Mucosa of descending colon (tissue), 3 donors: Measurements from ENCODE around the gene CDK6. TPM values are rescaled to one million over a fixed set of nuclear protein-coding genes. Genes with fewer than 3 reads are reported as not detected.

Experiments
- ATAC-seq: fragments of 200-7000 bp; cut with Tn5 transposase; one replicate; pipeline ENCODE4 v1.9.1; 2020; ENCODE audit warnings: mild to moderate bottlenecking, moderate library complexity
- DNase-seq, 3 donors: peaks; one replicate each; pipeline ENCODE4 v3.0.0-alpha.2; 2020
- H3K36me3 ChIP-seq: fragments of 200-600 bp; one replicate; pipeline ENCODE4 v1.8.0; 2021; ENCODE audit warnings: low read depth, mild to moderate bottlenecking
- H3K4me1 ChIP-seq: fragments of 200-600 bp; one replicate; pipeline ENCODE4 v1.8.0; 2021; ENCODE audit warnings: low read depth, mild to moderate bottlenecking
- H3K4me3 ChIP-seq: fragments of 200-600 bp; one replicate; pipeline ENCODE4 v1.8.0; 2021; ENCODE audit warnings: mild to moderate bottlenecking
- H3K9me3 ChIP-seq: fragments of 200-600 bp; one replicate; pipeline ENCODE4 v1.8.0; 2021; ENCODE audit warnings: mild to moderate bottlenecking
- CTCF ChIP-seq: fragments of 200-600 bp; IDR thresholded peaks from one replicate; pipeline ENCODE4 v1.8.0; 2022; ENCODE audit warnings: antibody characterized with exemption, mild to moderate bottlenecking
- intact Hi-C, 2 donors: fragments of 100-400 bp; cut with DNase I in 1 of 2; cut with micrococcal nuclease in 1 of 2; formaldehyde crosslinking; loops; one replicate each; pipeline versions ENCODE4 v1.11.0 to v1.11.1; 2022; cut with DNase I, micrococcal nuclease
- total RNA-seq, 3 donors: library from RNA; stranded (reverse); fragmentation: NEBNext Ultra II Directional in 2 of 3; extraction: Animal tissue kit (Norgen Biotek cat#: 25700) in 2 of 3; gene quantifications; one replicate each; pipeline versions ENCODE4 v1.2.1 to v1.2.4, GENCODE V29; 2021 to 2023
- donor health status: DM: no; HTN: no; CAD: no; lungs with moderate emphysema.
- donor health status: DM: no; HTN: no; CAD: no.
- donor health status: DM: no; HTN: yes; CAD: no.

The CDK6 gene
- total RNA-seq, 3 donors from 2014 or later = 23.4 to 52.4 (median 33.1) TPM

- ATAC-seq = no peak
Measured at GRCh38 chr7:92697012-92697411, 139.4 kb downstream of the CDK6 start.

GRCh38 chr7:92696584-92696983, 139.8 kb downstream of the CDK6 start:
- intact Hi-C loops = loop anchor here in 1 of 2 donors (5.0 to 10.0 kb wide), 2 partner anchors 72 to 136 kb away; no protein-coding TSS in a partner anchor
- Histone ChIP-seq H3K4me3 (no peak overlapping the region), H3K9me3 (no peaks in the 10 kb centered on the region), H3K36me3 (no peaks in the 10 kb centered on the region), H3K4me1 (peaks cover 19% of the 10 kb centered on the region)
- no peak for DNase-seq
- no peak for ATAC-seq
- TF ChIP-seq CTCF = no peak

More at GRCh38 chr7:92697012-92697411, 139.4 kb downstream of the CDK6 start:
- Histone ChIP-seq H3K36me3 (no peaks in the 10 kb centered on the region), H3K9me3 (no peaks in the 10 kb centered on the region), H3K4me3 (no peak overlapping the region), H3K4me1 (peaks cover 15% of the 10 kb centered on the region)
- no peak for TF ChIP-seq CTCF
- no peak for DNase-seq
- intact Hi-C loops = loop anchor here in 1 of 2 donors (5.0 to 10.0 kb wide), 2 partner anchors 72 to 135 kb away; no protein-coding TSS in a partner anchor

- Histone ChIP-seq H3K9me3 (no peaks in the 10 kb centered on the region), H3K4me1 (peaks cover 20% of the 10 kb centered on the region), H3K36me3 (no peaks in the 10 kb centered on the region), H3K4me3 (no peak overlapping the region)
- intact Hi-C loops = loop anchor here in 1 of 2 donors (5.0 to 10.0 kb wide), 2 partner anchors 71 to 137 kb away; no protein-coding TSS in a partner anchor
- TF ChIP-seq CTCF = no peak
- peak; percentile 84 to 96 (median 86) for DNase-seq
- ATAC-seq = peak; percentile 93
Measured at GRCh38 chr7:92695308-92696261, 140.8 kb downstream of the CDK6 start.

- Histone ChIP-seq H3K4me1 (peaks cover 15% of the 10 kb centered on the region), H3K4me3 (no peak overlapping the region), H3K36me3 (no peaks in the 10 kb centered on the region), H3K9me3 (no peaks in the 10 kb centered on the region)
- intact Hi-C loops = loop anchor here (5.0 to 10.0 kb wide), 3 partner anchors 69 to 363 kb away; no protein-coding TSS in a partner anchor
- no peak for ATAC-seq
- DNase-seq = no peak
- TF ChIP-seq CTCF = no peak
Measured at GRCh38 chr7:92694211-92694610, 142.2 kb downstream of the CDK6 start.

- Histone ChIP-seq H3K9me3 (no peaks in the 10 kb centered on the region), H3K4me1 (peaks cover 14% of the 10 kb centered on the region), H3K36me3 (no peaks in the 10 kb centered on the region), H3K4me3 (no peak overlapping the region)
- ATAC-seq = no peak
- intact Hi-C loops = loop anchor here (5.0 to 10.0 kb wide), 3 partner anchors 69 to 364 kb away; no protein-coding TSS in a partner anchor
- TF ChIP-seq CTCF = no peak
- DNase-seq = no peak
Measured at GRCh38 chr7:92693519-92693918, 142.9 kb downstream of the CDK6 start.
